NCI-H2029 treated with DMSO at 0.1 percent for 48 hours (cell line): ENCODE results near the gene FAM118A.
"Not testable (repeated sequence)": the region's sequence is repeated elsewhere in the genome, so short reads cannot be mapped to it uniquely, and the experiment has no call there.

Source experiments
- DNase-seq: peaks from one replicate; lab custom pipeline; 2025; lab: John Stamatoyannopoulos, UW

The FAM118A gene

GRCh38 chr22:45331486-45331885, 21.8 kb downstream of the FAM118A start:
- no peak for DNase-seq

GRCh38 chr22:45332001-45332400, 22.3 kb downstream of the FAM118A start:
- DNase-seq = no peak

- DNase-seq = no peak
Measured at GRCh38 chr22:45334068-45334467, 24.3 kb downstream of the FAM118A start.

- DNase-seq = no peak
Measured at GRCh38 chr22:45334528-45334927, 24.8 kb downstream of the FAM118A start.

GRCh38 chr22:45335021-45335818, 25.5 kb downstream of the FAM118A start:
- no peak for DNase-seq

GRCh38 chr22:45335854-45336522, 26.3 kb downstream of the FAM118A start:
- no peak for DNase-seq

GRCh38 chr22:45336971-45337431, 27.3 kb downstream of the FAM118A start:
- peak; percentile 66 for DNase-seq

GRCh38 chr22:45337536-45337935, 27.8 kb downstream of the FAM118A start:
- no peak for DNase-seq

- DNase-seq = no peak
Measured at GRCh38 chr22:45338795-45339194, 29.1 kb downstream of the FAM118A start.

- no peak for DNase-seq
Measured at GRCh38 chr22:45340323-45340722, 30.6 kb downstream of the FAM118A start.

- no peak for DNase-seq
Measured at GRCh38 chr22:45341498-45341897, 31.8 kb downstream of the FAM118A start.

GRCh38 chr22:45343143-45343542, 33.4 kb downstream of the FAM118A start:
- DNase-seq = no peak

GRCh38 chr22:45344334-45344733, 34.6 kb downstream of the FAM118A start:
- no peak for DNase-seq

- no peak for DNase-seq
Measured at GRCh38 chr22:45349916-45350315, 40.2 kb downstream of the FAM118A start.

- no peak for DNase-seq
Measured at GRCh38 chr22:45351956-45352355, 42.2 kb downstream of the FAM118A start.

GRCh38 chr22:45352757-45353156, 43.0 kb downstream of the FAM118A start:
- DNase-seq = not testable (repeated sequence)

GRCh38 chr22:45353786-45354185, 44.1 kb downstream of the FAM118A start:
- DNase-seq = no peak

GRCh38 chr22:45357490-45357889, 47.8 kb downstream of the FAM118A start:
- DNase-seq = no peak

- no peak for DNase-seq
Measured at GRCh38 chr22:45358127-45358526, 48.4 kb downstream of the FAM118A start.

GRCh38 chr22:45359627-45360026, 49.9 kb downstream of the FAM118A start:
- no peak for DNase-seq

- no peak for DNase-seq
Measured at GRCh38 chr22:45366713-45367112, 57.0 kb downstream of the FAM118A start.

GRCh38 chr22:45373592-45373991, 63.9 kb downstream of the FAM118A start:
- not testable (repeated sequence) for DNase-seq

- no peak for DNase-seq
Measured at GRCh38 chr22:45376009-45376408, 66.3 kb downstream of the FAM118A start.
